Fibroblast of lung (primary cell): ENCODE results near the gene ZBBX.

Source experiments
- EZH2 ChIP-seq: IDR thresholded peaks from 2 replicates; pipeline ENCODE4 v1.5.1; 2012; ENCODE audit warnings: low read length, control low read depth, mild to moderate bottlenecking; ENCODE audit errors: missing control alignments
- TF ChIP-seq, protein P1 (sequence below), 2 donors: IDR thresholded peaks in 1 of 2; conservative IDR thresholded peaks in 1 of 2; 1 replicate in 1 of 2; 2 replicates in 1 of 2; pipeline ENCODE4 v1.5.1; 2011 to 2012; ENCODE audit warnings: low read length in 2 of 2, control low read depth in 1 of 2, inconsistent platforms in 1 of 2, low read depth in 1 of 2, mild to moderate bottlenecking in 1 of 2

DNA sequence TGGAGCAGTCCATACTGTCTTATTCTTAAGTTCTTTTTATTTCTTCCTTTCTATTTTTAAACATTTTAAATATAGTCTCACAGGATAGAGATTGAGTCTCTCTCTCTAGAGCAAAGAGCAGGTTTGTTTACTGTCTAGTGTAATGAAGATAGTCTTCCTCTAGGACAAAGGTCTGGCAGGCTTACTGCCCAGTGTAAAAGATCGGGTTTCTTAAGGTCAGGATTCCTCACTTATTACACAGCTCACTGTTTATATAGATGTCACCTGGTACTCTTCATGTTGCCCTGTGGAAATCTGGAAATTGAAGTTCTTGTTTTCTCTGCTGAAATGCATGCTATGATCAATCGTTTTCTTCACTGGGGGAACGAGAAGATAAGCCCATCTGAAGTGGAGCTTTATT, 76.0 kb downstream of the ZBBX start:
- TF ChIP-seq, protein P1, sequence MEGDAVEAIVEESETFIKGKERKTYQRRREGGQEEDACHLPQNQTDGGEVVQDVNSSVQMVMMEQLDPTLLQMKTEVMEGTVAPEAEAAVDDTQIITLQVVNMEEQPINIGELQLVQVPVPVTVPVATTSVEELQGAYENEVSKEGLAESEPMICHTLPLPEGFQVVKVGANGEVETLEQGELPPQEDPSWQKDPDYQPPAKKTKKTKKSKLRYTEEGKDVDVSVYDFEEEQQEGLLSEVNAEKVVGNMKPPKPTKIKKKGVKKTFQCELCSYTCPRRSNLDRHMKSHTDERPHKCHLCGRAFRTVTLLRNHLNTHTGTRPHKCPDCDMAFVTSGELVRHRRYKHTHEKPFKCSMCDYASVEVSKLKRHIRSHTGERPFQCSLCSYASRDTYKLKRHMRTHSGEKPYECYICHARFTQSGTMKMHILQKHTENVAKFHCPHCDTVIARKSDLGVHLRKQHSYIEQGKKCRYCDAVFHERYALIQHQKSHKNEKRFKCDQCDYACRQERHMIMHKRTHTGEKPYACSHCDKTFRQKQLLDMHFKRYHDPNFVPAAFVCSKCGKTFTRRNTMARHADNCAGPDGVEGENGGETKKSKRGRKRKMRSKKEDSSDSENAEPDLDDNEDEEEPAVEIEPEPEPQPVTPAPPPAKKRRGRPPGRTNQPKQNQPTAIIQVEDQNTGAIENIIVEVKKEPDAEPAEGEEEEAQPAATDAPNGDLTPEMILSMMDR (conservative IDR thresholded peaks at IDR 0.05 in 1 of 2, IDR thresholded peaks at IDR 0.05 in 1 of 2; ENCODE audit: low read depth in 1 of 2, low read length in 2 of 2) = no peak
- no peak for TF ChIP-seq EZH2
